ENCODE measurements around the gene ELMO1. TPM values are rescaled to one million over a fixed set of nuclear protein-coding genes. Genes with fewer than 3 reads are reported as not detected.
"Not testable (repeated sequence)": the region's sequence is repeated elsewhere in the genome, so short reads cannot be mapped to it uniquely, and the experiment has no call there.

Gene ELMO1
- total RNA-seq, 1 donor from 2014 or later: 11.4 TPM

GRCh38 chr7:37142958-37143357 is 305.7 kb downstream of the ELMO1 start:
- no peak for DNase-seq (ENCODE audit: low spot score)
- intact Hi-C loops (cut with DNase I): no loop called here

- intact Hi-C loops (cut with DNase I): no loop called here
- DNase-seq (ENCODE audit: low spot score): no peak
These were observed 306.9 kb downstream of the ELMO1 start for GRCh38 chr7:37141742-37142141.

GRCh38 chr7:37133902-37134301 is 314.8 kb downstream of the ELMO1 start:
- intact Hi-C loops (cut with DNase I): not testable (repeated sequence)

GRCh38 chr7:37131855-37132254 is 316.8 kb downstream of the ELMO1 start:
- DNase-seq (ENCODE audit: low spot score): no peak
- intact Hi-C loops (cut with DNase I): no loop called here

More at GRCh38 chr7:37133902-37134301, 314.8 kb downstream of the ELMO1 start:
- not testable (repeated sequence) for DNase-seq (ENCODE audit: low spot score)

GRCh38 chr7:37129035-37129425 is 319.6 kb downstream of the ELMO1 start:
- no peak for DNase-seq (ENCODE audit: low spot score)
- intact Hi-C loops (cut with DNase I): no loop called here

GRCh38 chr7:37128327-37129034 is 320.2 kb downstream of the ELMO1 start:
- DNase-seq (ENCODE audit: low spot score): no peak
- intact Hi-C loops (cut with DNase I): no loop called here

GRCh38 chr7:37119296-37119860 is 329.3 kb downstream of the ELMO1 start:
- no peak for DNase-seq (ENCODE audit: low spot score)
- intact Hi-C loops (cut with DNase I): no loop called here

- intact Hi-C loops (cut with DNase I): no loop called here
- DNase-seq (ENCODE audit: low spot score): no peak
These were observed 330.7 kb downstream of the ELMO1 start for GRCh38 chr7:37118004-37118403.

- intact Hi-C loops (cut with DNase I): no loop called here
- no peak for DNase-seq (ENCODE audit: low spot score)
These were observed 331.4 kb downstream of the ELMO1 start for GRCh38 chr7:37117292-37117691.

GRCh38 chr7:37116093-37116701 is 332.5 kb downstream of the ELMO1 start:
- intact Hi-C loops (cut with DNase I): no loop called here
- no peak for DNase-seq (ENCODE audit: low spot score)

- no peak for DNase-seq (ENCODE audit: low spot score)
- intact Hi-C loops (cut with DNase I): no loop called here
These were observed 334.9 kb downstream of the ELMO1 start for GRCh38 chr7:37113661-37114355.

GRCh38 chr7:37112876-37113275 is 335.8 kb downstream of the ELMO1 start:
- intact Hi-C loops (cut with DNase I): no loop called here
- DNase-seq (ENCODE audit: low spot score): no peak

GRCh38 chr7:37112218-37112617 is 336.4 kb downstream of the ELMO1 start:
- intact Hi-C loops (cut with DNase I): no loop called here

GRCh38 chr7:37111459-37111858 is 337.2 kb downstream of the ELMO1 start:
- intact Hi-C loops (cut with DNase I): no loop called here
- DNase-seq (ENCODE audit: low spot score): no peak

More at GRCh38 chr7:37112218-37112617, 336.4 kb downstream of the ELMO1 start:
- no peak for DNase-seq (ENCODE audit: low spot score)

- intact Hi-C loops (cut with DNase I): no loop called here
- no peak for DNase-seq (ENCODE audit: low spot score)
These were observed 337.8 kb downstream of the ELMO1 start for GRCh38 chr7:37110660-37111424.

GRCh38 chr7:37109843-37110242 is 338.8 kb downstream of the ELMO1 start:
- no peak for DNase-seq (ENCODE audit: low spot score)
- intact Hi-C loops (cut with DNase I): no loop called here

GRCh38 chr7:37109016-37109683 is 339.5 kb downstream of the ELMO1 start:
- intact Hi-C loops (cut with DNase I): no loop called here
- no peak for DNase-seq (ENCODE audit: low spot score)

- DNase-seq (ENCODE audit: low spot score): no peak
- intact Hi-C loops (cut with DNase I): no loop called here
These were observed 340.0 kb downstream of the ELMO1 start for GRCh38 chr7:37108615-37109014.

GRCh38 chr7:37107047-37107750 is 341.5 kb downstream of the ELMO1 start:
- DNase-seq (ENCODE audit: low spot score): no peak
- intact Hi-C loops (cut with DNase I): no loop called here
